GM12878 (cell line): ENCODE results near the gene INHBC. TPM values are rescaled to one million over a fixed set of nuclear protein-coding genes. Genes with fewer than 3 reads are reported as not detected.

ENCODE experiments used
- ATAC-seq: fragments of 200-7000 bp; cut with Tn5 transposase; 3 replicates; pipeline ENCODE4 v1.9.1; 2020; ENCODE audit warnings: mild to moderate bottlenecking, moderate library complexity
- BruUV-seq: library from RNA; stranded (reverse); fragments of 400-500 nt; replicated peaks from 2 replicates; lab custom pipeline; 2021; lab: Mats Ljungman, UMichigan
- CTCF ChIA-PET: fragments of 300-600 bp; sonication (Branson Sonifier 250); formaldehyde crosslinking; extraction: SDS; loops from one replicate; lab custom pipeline; 2021; ENCODE audit warnings: inconsistent platforms; lab: Yijun Ruan, JAX
- POLR2A ChIA-PET: fragments of 350-600 bp; formaldehyde crosslinking; extraction: SDS; loops from one replicate; lab custom pipeline; 2021; ENCODE audit warnings: inconsistent platforms; lab: Charles Lee
- RAD21 ChIA-PET: fragments of 300-600 bp; sonication (Branson Sonifier 250); formaldehyde crosslinking; loops from one replicate; lab custom pipeline; 2023; ENCODE audit warnings: antibody characterized with exemption; ENCODE audit not compliant: unreplicated experiment; lab: Charles Lee
- SMC1A ChIA-PET: fragments of 300-600 bp; sonication (Branson Sonifier 250); formaldehyde crosslinking; loops from one replicate; lab custom pipeline; 2023; ENCODE audit not compliant: unreplicated experiment, uncharacterized antibody; lab: Charles Lee
- DNase-seq: peaks from one replicate; pipeline ENCODE4 v3.0.0-alpha.2; 2011; ENCODE audit warnings: low read depth, low spot score
- FAIRE-seq: peaks from 3 replicates; lab custom pipeline; 2011; peaks lifted over from hg19 to GRCh38; lab: Jason Lieb, UNC
- H2AFZ ChIP-seq: 2 replicates; pipeline ENCODE4 v1.6.0; 2011; ENCODE audit warnings: low read depth, low read length, control low read depth; ENCODE audit not compliant: control insufficient read depth
- H3K27ac ChIP-seq: 2 replicates; pipeline ENCODE4 v1.5.1; 2011; ENCODE audit warnings: control low read depth; ENCODE audit not compliant: control insufficient read depth, insufficient read depth
- H3K27me3 ChIP-seq, 2 experiments: replicated peaks in 1 of 2; 2 replicates each; pipeline versions ENCODE4 v1.6.0 to v1.6.1; 2011; ENCODE audit warnings: low read length in 1 of 2; ENCODE audit not compliant: control insufficient read depth in 2 of 2, insufficient read depth in 2 of 2
- H3K36me3 ChIP-seq, 2 experiments: 2 replicates each; pipeline ENCODE4 v1.5.1; 2011; ENCODE audit warnings: low read length in 1 of 2; ENCODE audit not compliant: control insufficient read depth in 2 of 2, insufficient read depth in 2 of 2
- H3K4me1 ChIP-seq: 2 replicates; pipeline ENCODE4 v1.6.1; 2011; ENCODE audit warnings: mild to moderate bottlenecking, low read length, moderate library complexity, mixed read lengths; ENCODE audit not compliant: control insufficient read depth, insufficient read depth
- H3K4me2 ChIP-seq: 2 replicates; pipeline ENCODE4 v1.6.0; 2011; ENCODE audit warnings: control low read depth; ENCODE audit not compliant: control insufficient read depth, insufficient read depth
- H3K4me3 ChIP-seq: fragments of 200-600 bp; sonication (generic); 2 replicates; pipeline ENCODE4 v1.5.1; 2016
- H3K79me2 ChIP-seq: 2 replicates; pipeline ENCODE4 v1.6.0; 2011; ENCODE audit warnings: low read length; ENCODE audit not compliant: control insufficient read depth, insufficient read depth
- H3K9ac ChIP-seq: 2 replicates; pipeline ENCODE4 v1.8.0; 2011; ENCODE audit warnings: low read length, control low read depth, mixed read lengths; ENCODE audit not compliant: control insufficient read depth, insufficient read depth
- H3K9me3 ChIP-seq: replicated peaks from 3 replicates; pipeline ENCODE4 v1.5.1; 2011; ENCODE audit warnings: mild to moderate bottlenecking, low read length; ENCODE audit not compliant: control insufficient read depth, insufficient read depth
- H4K20me1 ChIP-seq: 2 replicates; pipeline ENCODE4 v1.6.0; 2011; ENCODE audit not compliant: control insufficient read depth, insufficient read depth
- CHD4 ChIP-seq: fragments of 200-600 bp; sonication (generic); IDR thresholded peaks from 2 replicates; pipeline ENCODE4 v1.6.1; 2016; ENCODE audit warnings: mild to moderate bottlenecking
- E4F1 ChIP-seq: fragments of 450-650 bp; IDR thresholded peaks from 2 replicates; pipeline ENCODE4 v1.6.1; 2018; ENCODE audit warnings: borderline replicate concordance, mild to moderate bottlenecking; ENCODE audit not compliant: partially characterized antibody
- WGBS: methylation state at CpG from one replicate; pipeline ENCODE4 v1.1.6; 2016; ENCODE audit warnings: low lambda C conversion rate; ENCODE audit not compliant: insufficient replicate concordance, insufficient coverage; ENCODE audit errors: missing lambda C conversion rate; 5-methylcytosine and 5-hydroxymethylcytosine counted together
- in situ Hi-C: fragments of 300-500 bp; cut with MboI; formaldehyde crosslinking; loops from 9 replicates; pipeline ENCODE4 v1.14.3; 2018; ENCODE audit warnings: mixed read lengths
- intact Hi-C: fragments of 100-400 bp; cut with micrococcal nuclease; formaldehyde crosslinking; loops from one replicate; pipeline ENCODE4 v1.14.2; 2022; ENCODE audit not compliant: unreplicated experiment
- polyA plus RNA-seq, 11 experiments: library from polyadenylated mRNA; depleted of rRNA in 4 of 11; unstranded in 6 of 11; stranded (reverse) in 5 of 11; fragments of >200 nt; fragmentation: Nextera tagmentation in 4 of 11; fragmentation: Illumina TruSeq in 1 of 11; extraction: Ambion mirVana in 4 of 11; extraction: Trizol in 1 of 11; gene quantifications; 1 replicate in 1 of 11; 2 replicates in 10 of 11; pipeline versions ENCODE4 v1.2.1 to v1.2.3, GENCODE V29; 2011 to 2016; ENCODE audit warnings: inconsistent platforms in 2 of 11, missing spikeins in 2 of 11, low read depth in 1 of 11
- total RNA-seq, 4 experiments: library from RNA; depleted of rRNA in 3 of 4; stranded (reverse); fragments of >200 nt in 3 of 4; fragmentation: Illumina TruSeq in 1 of 4; extraction: Trizol in 1 of 4; gene quantifications; 2 replicates each; pipeline versions ENCODE4 v1.2.1 to v1.2.3, GENCODE V29; 2013 to 2021

Gene INHBC
- total and polyA plus RNA-seq, 10 of the 15 experiments (the other 5 are each of a cell fraction or from before 2014, with no cell fraction given): 0.04 to 0.22 (median 0.13) TPM; not detected in 5

GRCh38 chr12:57487055-57487596 is 52.5 kb downstream of the INHBC start:
- no peak overlapping the region for H3K27ac ChIP-seq
- DNase-seq (no peak), ATAC-seq (no peak), FAIRE-seq (no peak)
- RAD21 ChIA-PET: interaction anchor here (1.2 kb wide), 1 partner anchor 11 kb away, joined by 3 read pairs; no protein-coding TSS in a partner anchor
- WGBS: 88% methylated on average over 27 of the region's 27 CpGs
- no peaks in the 10 kb centered on the region for H3K27me3 ChIP-seq
- H3K4me2 ChIP-seq: peak overlapping the region; percentile 54
- CTCF ChIA-PET: interaction anchor here (0.5 to 2.7 kb wide), 6 partner anchors 10 to 205 kb away, joined by 3 to 13 read pairs (median 4); no protein-coding TSS in a partner anchor
- peak overlapping the region; percentile 49 for H2AFZ ChIP-seq
- TF ChIP-seq CHD4 (0 out of 2 replicates have a peak, but pooled peaks have one; percentile 66), E4F1 (no peak)
- H3K4me3 ChIP-seq: peak overlapping the region; percentile 42
- intact Hi-C loops (no loop called here), in situ Hi-C loops (no loop called here)
- SMC1A ChIA-PET: interaction anchor here (2.0 kb wide), 1 partner anchor 29 kb away, joined by 8 read pairs; the partner anchor contains the start of gene GLI1
- POLR2A ChIA-PET: interaction anchor here (1.2 to 1.9 kb wide), 4 partner anchors 12 to 37 kb away, joined by 3 to 6 read pairs (median 4); no protein-coding TSS in a partner anchor
- peaks cover 17% of the 10 kb centered on the region for H3K79me2 ChIP-seq
- peaks cover 6% of the 10 kb centered on the region for H3K4me1 ChIP-seq
- BruUV-seq: no TSS peak
- no peaks in the 10 kb centered on the region for H3K9me3 ChIP-seq
- H3K36me3 ChIP-seq: peaks cover 6 to 13% of the 10 kb centered on the region in 2 experiments; a peak in 3 of 4 replicates
- H3K9ac ChIP-seq: no peak overlapping the region
- no peaks in the 10 kb centered on the region for H4K20me1 ChIP-seq
